GM10266 (cell line): Measurements from ENCODE around the gene SLC22A4.

ENCODE experiments used
- DNase-seq: peaks from one replicate; pipeline ENCODE4 v3.0.0; 2012; ENCODE audit errors: extremely low spot score
- TF ChIP-seq, protein P1 (sequence below): IDR thresholded peaks from 2 replicates; pipeline ENCODE4 v1.5.1; 2012; ENCODE audit warnings: mild to moderate bottlenecking, low read depth; ENCODE audit not compliant: control insufficient read depth, insufficient read depth; ENCODE audit errors: missing control alignments

SLC22A4 gene

DNA sequence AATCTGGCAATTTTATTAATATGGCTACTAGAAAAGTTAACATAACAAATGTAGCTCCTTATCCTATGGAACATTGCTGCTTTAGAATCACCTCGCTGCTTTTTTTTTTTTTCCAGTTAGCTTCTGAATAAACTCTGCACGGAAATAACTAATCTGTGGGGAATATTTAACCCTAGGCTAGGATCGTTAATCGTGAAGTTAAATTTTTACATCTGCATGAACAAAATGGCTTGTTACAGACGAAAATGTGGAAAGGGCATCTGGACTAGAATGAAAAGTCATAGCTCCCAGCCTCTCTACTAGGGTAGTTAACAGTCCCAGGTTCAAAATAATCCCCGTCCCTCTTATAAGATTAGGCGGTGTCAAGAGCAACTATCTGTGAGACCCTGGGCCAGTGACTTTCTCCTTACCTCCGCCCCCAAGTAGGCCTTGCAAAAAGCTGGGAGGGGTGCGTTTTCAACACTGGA lies 74.8 kb downstream of the SLC22A4 start:
- TF ChIP-seq, protein P1, sequence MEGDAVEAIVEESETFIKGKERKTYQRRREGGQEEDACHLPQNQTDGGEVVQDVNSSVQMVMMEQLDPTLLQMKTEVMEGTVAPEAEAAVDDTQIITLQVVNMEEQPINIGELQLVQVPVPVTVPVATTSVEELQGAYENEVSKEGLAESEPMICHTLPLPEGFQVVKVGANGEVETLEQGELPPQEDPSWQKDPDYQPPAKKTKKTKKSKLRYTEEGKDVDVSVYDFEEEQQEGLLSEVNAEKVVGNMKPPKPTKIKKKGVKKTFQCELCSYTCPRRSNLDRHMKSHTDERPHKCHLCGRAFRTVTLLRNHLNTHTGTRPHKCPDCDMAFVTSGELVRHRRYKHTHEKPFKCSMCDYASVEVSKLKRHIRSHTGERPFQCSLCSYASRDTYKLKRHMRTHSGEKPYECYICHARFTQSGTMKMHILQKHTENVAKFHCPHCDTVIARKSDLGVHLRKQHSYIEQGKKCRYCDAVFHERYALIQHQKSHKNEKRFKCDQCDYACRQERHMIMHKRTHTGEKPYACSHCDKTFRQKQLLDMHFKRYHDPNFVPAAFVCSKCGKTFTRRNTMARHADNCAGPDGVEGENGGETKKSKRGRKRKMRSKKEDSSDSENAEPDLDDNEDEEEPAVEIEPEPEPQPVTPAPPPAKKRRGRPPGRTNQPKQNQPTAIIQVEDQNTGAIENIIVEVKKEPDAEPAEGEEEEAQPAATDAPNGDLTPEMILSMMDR: no peak

DNA sequence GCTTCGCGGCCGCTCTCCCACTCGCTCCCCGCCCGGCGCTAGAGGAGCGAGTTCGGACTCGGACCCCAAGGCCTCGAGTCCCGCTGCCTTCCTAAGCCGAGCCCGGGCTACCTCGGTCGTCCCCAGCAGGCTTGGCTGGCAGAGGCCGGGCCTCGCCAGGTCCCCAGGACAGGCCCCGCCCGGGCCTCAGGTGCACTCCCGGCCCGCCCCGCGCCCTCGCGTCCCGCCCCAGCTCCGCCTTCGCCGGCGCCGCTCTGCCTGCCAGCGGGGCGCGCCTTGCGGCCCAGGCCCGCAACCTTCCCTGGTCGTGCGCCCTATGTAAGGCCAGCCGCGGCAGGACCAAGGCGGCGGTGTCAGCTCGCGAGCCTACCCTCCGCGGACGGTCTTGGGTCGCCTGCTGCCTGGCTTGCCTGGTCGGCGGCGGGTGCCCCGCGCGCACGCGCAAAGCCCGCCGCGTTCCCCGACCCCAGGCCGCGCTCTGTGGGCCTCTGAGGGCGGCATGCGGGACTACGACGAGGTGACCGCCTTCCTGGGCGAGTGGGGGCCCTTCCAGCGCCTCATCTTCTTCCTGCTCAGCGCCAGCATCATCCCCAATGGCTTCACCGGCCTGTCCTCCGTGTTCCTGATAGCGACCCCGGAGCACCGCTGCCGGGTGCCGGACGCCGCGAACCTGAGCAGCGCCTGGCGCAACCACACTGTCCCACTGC lies 75.4 kb downstream of the SLC22A4 start, which contains the start of gene SLC22A5:
Gene SLC22A5, plus strand, starts transcription at position 237 of the 707 bp plus-strand sequence. Its CDS starts 263 bp downstream, at position 500.
- TF ChIP-seq, protein P1: no peak
- DNase-seq: peak; percentile 82

More for the DNA sequence above, 74.8 kb downstream of the SLC22A4 start:
- no peak for DNase-seq

DNA sequence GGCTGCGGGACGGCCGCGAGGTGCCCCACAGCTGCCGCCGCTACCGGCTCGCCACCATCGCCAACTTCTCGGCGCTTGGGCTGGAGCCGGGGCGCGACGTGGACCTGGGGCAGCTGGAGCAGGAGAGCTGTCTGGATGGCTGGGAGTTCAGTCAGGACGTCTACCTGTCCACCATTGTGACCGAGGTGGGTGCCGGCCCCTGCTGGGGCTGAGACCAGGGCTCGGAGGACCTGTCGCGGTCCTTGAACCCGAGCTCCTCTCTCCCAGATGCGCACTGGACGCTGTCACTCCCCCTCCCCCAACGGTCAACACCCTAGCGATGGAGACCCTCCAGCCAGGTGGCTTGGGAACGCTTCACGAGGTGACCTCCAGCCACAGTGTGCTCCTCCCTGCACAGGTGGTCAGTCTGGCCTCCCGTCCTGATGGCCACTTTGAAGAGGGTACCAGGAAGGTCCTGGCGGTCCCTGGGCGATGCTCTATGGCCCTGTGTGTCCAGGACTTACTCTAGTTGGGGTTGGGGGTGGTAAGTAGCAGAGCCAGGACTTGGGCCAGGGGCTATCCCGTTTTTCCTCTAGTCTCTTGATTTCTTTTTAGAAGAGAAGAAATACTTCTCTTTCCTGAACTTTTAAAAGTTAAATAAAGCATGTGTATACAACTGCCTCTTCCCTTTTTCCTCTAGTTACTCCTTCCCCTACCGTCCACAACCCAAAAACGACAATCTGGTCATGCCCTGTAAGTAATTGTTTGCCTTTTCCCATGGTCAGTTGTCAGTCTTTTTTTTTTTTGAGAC lies 76.2 kb downstream of the SLC22A4 start:
- TF ChIP-seq, protein P1: no peak
- DNase-seq: no peak

DNA sequence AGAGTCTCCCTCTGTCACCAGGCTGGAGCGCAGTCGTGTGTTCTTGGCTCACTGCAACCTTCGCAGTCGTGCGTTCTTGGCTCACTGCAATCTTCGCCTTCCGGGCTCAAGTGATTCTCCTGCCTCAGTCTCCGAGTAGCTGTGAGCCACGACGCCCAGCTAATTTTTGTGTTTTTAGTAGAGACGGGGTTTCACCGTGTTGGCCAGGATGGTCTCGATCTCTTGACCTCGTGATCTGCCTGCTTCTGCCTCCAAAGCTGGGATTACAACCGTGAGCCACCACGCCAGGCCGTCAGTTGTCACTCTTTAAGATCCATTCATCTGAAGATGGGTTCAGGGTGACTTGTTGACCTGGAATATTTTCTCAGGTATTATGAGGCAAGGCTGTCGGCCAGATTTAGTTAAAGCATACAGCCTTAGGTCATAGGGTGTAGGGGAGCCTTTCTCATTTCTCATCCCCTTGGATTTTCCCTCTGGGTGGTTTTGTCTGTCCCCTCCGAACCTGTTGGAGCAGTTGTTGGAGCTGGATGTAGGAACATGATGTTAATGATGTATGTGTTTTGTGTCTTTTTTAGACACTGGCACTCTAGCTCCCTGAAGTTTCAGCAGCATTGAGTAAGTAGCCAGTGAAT lies 76.9 kb downstream of the SLC22A4 start:
- DNase-seq: no peak
- TF ChIP-seq, protein P1: no peak

DNA sequence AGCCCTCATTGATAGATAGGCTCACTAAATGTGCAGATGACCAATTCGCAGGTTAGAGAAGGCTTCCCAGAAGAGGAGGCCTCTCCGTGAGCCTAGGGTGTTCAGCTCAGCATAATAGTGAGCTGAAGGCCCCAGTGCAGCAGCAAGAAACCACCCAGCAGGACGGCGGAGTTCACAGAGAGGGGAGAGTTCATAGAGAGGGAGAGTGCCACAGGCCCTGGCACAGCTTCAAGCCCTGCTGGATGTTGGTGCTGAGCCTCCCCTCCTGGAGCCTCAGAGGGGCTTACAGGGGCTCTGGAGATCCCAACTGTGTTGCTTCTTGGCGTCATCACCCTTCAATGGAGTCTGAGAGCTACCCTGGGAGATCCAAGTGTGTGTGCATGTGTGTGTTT lies 77.4 kb downstream of the SLC22A4 start:
- no peak for DNase-seq
- TF ChIP-seq, protein P1: no peak

DNA sequence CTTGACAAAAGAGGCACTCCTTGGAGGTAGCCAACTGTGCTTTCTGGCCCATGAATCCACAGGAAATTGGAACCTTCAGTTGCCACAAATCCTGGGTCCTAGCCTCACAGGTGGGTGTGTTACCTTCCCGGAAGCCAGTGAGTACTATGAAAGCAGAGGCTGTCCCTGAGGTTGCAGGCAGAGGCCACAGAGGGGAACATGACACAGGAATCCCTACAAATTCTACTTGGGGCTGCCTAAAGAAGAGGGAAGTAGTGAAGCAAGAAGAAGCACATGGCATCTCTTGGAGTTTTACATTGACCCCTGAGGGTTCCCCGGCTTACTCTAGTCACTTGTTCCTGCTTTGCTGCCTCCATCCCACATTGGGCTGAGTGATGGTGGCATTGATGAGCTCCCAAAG lies 77.9 kb downstream of the SLC22A4 start:
- DNase-seq: no peak
- TF ChIP-seq, protein P1: no peak
